Stimulated activated CD4-positive, alpha-beta T cell treated with anti-CD3 and anti-CD28 coated beads, Interleukin-12 subunit alpha, Interleukin-12 subunit beta, amount 100 ng/mL, for 4 hours (primary cell): Measurements from ENCODE around the gene CD244.
"Not testable (repeated sequence)": the region's sequence is repeated elsewhere in the genome, so short reads cannot be mapped to it uniquely, and the experiment has no call there.

ENCODE experiments used
- DNase-seq: peaks from one replicate; pipeline ENCODE4 v3.0.0-alpha.2; 2020

Gene CD244, protein sequence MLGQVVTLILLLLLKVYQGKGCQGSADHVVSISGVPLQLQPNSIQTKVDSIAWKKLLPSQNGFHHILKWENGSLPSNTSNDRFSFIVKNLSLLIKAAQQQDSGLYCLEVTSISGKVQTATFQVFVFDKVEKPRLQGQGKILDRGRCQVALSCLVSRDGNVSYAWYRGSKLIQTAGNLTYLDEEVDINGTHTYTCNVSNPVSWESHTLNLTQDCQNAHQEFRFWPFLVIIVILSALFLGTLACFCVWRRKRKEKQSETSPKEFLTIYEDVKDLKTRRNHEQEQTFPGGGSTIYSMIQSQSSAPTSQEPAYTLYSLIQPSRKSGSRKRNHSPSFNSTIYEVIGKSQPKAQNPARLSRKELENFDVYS

DNA sequence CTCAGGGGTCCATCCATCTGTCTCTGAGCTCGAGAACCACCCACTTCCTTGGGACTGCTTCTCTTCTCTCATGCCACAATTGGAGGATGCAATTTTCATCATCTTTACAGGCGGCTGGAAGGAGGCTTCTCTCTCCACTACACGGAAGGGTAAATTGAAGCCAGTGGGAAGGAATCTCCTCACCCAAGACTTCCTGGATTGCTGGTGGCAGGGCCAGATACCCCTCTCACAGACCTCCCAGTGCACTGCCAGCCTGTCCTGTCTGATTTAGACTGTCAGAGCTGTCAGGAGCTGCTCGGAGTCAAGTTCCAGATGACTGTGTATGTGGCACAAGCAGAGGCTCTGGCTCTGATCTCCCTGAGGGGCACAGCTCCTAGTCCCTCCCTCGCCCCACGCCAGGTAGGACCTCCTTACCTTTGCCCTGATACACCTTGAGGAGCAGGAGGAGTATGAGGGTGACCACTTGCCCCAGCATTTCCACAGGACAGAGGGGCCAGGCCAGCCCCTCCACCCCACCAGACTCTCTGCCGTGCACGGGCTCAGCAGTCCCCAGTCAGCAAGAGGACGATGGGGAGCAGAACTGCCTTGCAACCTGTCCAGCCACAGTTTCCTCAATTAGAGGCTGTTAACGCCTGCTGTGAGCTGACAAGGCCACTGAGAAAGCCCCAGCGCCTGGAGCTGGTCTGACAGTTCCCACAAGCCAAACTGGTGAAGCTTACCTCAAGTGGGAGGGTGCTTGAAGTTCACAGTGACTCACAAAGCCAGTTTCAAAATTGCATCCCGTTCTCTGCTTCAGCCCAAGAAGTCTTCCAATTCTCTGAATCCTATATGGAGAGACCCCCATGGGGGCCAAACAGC, at the start of gene CD244:
Gene CD244 (minus strand): TSS at position 685 of the 858 bp plus-strand sequence. CDS start 210 bp downstream, at position 475.
- DNase-seq: peak; percentile 24

DNA sequence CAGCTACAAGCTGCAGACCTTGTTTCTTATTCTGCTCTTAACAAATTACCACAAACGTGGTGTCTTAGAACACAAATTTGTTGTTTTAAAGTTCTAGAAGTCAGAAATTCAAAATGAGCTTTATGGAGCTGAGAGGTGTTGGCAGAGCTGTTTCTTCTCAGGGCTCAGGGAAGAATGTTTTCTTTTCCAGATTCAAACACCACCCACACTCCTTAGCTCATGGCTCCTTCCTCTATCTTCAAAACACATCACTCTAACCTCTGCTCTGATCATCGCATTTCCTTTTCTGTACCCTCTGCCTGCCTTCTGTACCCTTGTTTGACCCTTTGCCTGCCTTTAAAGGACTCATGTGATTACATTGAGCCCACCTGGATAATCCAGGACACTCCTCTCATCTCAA, 49.2 kb upstream of the CD244 start:
- no peak for DNase-seq

DNA sequence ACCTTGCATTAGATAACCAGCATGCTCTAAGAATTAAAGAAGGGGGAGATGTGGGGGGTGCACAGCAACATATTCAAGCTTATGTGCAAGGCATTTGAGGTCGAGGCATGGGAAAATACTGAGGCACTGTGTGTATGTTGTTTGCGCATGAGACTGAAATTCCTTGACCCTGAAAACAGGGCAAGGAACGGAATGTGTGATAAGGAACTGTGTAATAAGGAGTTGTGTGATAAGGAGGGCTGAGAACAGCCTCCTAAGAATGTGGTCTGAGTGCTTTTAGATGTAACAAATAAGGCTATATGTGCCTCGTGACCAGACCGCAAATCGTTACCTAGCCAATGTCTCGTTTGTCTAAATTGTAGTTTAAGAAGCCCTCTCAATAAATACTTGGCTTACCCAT, 48.8 kb upstream of the CD244 start:
- DNase-seq: no peak

DNA sequence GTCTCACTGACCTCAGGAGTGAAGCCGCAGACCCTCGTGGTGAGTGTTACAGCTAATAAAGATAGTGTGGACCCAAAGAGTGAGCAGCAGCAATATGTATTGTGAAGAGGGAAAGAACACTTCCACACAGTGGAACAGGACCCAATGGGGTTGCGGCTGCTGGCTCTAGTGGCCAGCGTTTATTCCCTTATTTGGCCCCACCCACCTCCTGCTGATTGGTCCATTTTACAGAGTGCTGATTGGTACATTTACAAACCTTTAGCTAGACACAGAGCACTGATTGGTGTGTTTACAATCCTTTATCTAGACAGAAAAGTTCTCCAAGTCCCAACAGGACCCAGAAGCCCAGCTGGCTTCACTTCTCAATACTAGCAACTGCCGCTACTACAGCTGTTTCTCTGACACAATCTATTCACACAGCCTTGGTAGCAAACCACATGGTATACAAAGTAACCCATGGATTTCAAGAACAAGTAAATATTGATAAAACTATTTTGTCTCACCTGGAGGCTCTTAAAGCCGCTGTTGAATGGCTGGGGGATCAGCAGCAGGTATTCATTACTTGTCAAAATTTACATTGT, 47.6 kb upstream of the CD244 start:
- DNase-seq: no peak

DNA sequence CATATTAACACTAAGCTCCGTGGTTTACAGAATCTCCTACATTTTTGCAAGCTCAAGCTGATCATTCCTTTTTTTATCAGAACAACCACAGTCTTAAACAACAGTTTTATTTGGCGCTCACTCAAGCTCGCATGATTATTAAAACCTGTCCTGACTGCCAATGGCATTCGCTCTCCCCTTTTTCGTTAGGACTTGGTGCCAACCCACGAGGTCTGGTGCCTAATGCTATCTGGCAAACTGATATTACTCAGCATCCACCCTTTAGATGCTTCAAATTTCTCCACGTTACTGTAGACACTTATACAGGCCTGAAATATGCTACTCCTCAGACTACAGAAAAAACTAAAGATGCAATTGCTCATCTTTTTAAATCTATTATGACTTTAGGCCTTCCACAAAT, 45.3 kb upstream of the CD244 start:
- DNase-seq: no peak

DNA sequence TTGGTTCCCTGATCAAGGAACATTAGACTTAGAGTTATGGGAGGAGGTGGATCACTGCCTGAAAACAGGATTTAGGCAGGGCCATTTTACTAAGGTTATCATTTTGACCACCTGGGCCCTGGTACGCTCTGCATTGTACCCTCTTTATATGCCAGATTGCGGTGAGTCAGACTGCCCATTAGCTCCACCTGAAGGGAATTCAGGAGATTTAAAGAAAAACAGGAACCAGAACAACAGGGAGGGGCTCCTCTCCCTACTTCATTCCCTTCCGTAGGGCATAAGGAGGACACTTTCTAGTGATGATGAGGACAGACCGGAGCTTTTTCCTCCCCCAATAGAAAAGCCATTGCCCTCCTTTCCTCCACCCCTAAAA, 42.9 kb upstream of the CD244 start:
- DNase-seq: no peak

DNA sequence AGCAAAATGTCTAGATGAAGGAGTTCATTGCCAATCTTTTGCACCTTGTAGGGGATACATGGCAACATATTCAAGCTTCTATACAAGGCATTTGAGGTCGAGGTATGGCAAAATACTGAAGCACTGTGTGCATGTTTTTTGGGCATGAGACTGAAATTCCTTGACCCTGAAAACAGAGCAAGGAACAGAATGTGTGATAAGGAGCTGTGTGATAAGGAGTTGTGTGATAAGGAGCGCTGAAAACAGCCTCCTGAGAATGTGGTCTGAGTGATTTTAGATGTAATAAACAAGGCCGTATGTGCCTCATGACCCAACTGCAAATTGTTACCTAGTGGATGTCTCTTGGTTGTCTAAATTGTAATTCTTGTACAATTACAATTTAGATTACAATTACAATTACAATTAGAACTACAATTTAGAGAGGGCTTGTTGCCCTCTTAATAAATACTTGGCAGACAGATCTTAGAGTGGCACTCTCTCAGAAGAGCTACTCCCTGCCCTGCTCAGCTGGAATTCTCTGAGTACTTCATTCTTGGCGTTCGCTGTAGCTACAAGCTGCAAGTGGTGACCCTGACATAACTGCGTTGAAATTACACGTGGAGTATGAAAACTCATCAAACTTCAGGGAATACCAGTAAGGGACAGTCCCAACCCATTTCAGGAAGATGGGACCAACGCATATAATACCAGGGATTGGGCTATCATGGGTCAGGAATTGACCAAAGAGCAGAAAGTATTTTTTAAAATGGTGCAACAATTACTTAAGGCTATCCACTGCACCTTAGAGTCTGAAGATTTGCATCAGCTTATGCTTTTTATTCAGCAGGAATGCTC, 42.3 kb upstream of the CD244 start:
- no peak for DNase-seq

DNA sequence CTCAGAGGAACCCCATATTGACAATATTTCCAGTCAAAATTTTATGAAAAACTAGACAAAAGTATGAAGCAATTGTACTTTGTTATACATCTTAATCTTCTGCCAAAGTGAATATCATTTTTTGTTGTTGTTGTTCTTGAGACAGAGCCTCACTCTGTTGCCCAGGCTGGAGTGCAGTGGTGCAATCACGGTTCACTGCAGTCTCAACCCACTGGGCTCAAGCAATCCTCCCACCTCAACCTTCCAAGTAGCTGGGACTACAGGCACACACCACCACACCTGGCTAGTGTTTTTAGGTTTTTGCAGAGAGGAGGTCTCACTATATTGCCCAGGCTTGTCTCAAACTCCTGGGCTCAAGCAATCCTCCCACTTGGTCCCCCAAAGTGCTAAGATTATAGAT, 39.6 kb upstream of the CD244 start:
- DNase-seq: not testable (repeated sequence)

DNA sequence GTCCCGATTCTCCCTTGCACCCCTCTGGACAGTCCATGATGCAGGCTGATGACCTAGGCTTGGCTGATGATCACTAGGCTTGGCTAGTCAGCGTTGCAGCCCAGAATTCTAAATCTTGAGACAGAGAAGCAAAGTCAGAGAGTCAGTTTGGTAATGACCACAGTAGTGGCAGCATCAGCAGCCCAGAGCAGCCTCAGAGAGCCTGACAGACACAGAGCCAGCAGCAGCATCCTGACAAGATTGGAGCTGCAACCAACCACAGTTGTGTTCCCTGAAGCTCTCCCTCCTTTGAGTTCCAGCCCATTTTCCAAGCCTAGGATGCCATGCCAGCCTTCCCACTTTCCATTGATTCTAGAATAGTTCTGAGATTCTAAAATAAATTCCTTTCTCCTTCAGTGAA, 39.1 kb upstream of the CD244 start:
- DNase-seq: no peak

DNA sequence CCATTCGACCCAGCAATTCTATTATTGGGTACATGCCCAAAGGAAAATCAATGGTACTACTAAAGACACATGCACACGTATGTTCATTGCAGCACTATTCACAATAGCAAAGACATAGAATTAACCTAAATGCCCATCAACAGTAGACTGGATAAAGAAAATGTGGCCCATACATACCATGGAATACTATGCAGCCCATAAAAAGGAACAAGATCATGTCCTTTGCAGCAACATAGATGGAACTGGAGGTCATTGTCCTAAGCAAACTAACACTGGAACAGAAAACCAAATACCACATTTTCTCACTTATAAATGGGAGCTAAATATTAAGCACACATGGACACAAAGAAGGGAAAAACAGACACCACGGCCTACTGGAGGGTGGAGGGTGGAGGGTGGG, 38.0 kb upstream of the CD244 start:
- not testable (repeated sequence) for DNase-seq

DNA sequence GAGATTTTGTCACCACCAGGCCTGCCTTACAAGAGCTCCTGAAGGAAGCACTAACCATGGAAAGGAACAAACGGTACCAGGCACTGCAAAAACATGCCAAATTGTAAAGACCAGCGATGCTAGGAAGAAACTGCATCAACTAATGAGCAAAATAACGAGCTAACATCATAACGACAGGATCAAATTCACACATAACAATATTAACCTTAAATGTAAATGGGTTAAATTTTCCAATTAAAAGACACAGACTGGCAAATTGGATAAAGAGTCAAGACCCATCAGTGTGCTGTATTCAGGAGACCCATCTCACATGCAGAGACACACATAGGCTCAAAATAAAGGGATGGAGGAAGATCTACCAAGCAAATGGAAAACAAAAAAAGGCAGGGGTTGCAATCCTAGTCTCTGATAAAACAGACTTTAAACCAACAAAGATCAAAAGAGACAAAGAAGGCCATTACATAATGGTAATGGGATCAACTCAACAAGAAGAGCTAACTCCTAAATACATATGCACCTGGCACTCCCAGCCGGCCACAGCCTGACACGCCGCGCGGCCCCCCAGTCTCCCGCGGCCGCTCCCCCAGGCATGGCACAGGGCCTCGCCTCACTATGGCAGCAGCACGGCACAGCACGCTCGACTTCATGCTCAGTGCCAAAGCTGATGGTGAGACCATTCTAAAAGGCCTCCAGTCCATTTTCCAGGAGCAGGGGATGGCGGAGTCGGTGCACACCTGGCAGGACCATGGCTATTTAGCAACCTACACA, 31.9 kb upstream of the CD244 start:
- not testable (repeated sequence) for DNase-seq

DNA sequence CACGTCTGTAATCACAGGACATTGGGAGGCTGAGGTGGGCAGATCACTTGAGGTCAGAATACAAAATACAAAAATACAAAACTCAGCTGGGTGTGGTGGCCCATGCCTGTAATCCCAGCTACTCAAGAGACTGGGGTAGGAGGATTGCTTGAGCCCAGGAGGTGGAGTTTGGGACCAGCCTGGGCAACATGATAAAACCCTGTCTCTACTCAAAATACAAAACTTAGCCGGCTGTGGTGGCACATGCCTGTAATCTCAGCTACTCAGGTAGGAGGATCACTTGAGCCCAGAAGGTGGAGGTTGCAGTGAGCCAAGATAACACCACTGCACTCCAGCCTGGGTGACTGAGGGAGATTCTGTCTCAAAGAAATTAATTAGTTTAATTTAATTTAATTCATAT, 28.8 kb upstream of the CD244 start:
- no peak for DNase-seq

DNA sequence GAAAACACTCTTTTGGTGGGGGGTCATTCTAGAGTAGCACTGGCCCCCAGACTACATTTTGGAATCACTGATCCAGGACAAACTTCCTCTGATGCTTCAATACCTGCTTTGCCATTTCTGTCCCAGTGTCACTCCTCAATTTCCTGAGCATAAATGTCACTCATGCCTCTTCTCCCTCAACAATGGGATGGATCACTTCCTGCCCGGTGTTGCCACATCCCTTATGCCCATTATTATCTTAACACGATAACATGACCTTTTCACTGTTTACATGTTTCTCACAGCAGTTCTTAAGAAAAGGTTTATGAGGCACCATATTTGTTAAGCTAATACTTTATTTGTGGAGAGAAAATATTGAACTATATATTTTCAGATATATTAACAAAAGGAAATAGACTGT, 26.2 kb upstream of the CD244 start:
- DNase-seq: no peak

DNA sequence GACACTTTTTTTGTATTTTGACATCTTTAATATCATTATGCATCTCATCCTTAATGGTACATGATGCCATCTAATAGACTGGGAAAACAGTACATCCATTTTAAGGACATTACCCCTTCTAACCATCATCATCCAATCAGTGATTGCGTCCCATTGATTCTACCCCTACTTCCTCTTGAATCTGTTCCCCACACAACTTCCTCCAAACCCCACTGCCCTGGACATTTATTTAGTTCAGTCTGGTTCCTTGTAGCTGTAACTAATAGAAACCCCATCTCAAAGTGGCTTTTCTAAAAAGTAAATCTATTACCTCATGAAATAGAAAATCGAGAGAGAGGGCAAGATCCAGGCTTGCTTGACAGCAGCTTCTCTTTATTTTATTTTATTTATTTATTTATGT, 24.4 kb upstream of the CD244 start:
- no peak for DNase-seq

DNA sequence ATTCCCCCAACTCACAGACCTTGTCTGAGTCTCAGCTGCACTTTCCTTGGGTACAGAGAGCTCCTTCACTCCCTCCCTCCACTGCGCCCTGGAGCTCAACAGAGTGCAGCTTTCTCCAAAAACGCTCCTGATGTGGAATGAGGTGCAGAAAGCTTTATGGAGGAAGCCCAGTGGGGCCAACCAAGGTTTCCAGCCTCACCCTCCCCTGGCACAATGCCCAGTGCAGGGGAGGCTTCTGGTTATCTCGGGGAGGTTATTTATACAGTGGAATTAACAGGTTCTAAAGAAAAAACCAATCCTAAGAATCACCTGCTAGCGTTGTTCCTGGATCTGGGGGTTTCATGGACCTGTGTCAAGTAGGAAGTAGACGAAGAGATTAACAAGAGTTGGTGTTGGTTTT, 22.4 kb upstream of the CD244 start, which contains the start of gene ITLN1:
Gene ITLN1 (minus strand): TSS at position 139 of the 400 bp plus-strand sequence. CDS start 303 bp downstream, outside the sequence.
- no peak for DNase-seq

DNA sequence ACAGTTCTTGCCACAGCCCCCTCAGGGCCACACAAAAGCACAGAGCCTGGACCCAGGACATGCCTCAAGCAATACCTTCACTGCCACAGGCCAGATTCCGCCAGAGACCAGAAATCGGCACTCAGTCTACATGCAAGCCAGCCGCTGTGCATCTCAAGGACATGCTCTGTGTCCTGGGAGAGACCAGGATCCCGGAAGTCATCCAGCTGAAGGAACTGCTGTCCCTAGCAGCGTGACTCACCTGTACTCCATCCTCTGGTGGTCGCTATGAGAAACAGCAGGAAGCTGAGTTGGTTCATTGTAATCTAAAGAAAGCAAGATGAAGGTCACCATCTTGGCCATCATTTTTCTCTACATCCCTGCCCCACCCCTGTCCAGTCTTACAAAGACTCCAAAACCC, 21.9 kb upstream of the CD244 start:
- DNase-seq: no peak

DNA sequence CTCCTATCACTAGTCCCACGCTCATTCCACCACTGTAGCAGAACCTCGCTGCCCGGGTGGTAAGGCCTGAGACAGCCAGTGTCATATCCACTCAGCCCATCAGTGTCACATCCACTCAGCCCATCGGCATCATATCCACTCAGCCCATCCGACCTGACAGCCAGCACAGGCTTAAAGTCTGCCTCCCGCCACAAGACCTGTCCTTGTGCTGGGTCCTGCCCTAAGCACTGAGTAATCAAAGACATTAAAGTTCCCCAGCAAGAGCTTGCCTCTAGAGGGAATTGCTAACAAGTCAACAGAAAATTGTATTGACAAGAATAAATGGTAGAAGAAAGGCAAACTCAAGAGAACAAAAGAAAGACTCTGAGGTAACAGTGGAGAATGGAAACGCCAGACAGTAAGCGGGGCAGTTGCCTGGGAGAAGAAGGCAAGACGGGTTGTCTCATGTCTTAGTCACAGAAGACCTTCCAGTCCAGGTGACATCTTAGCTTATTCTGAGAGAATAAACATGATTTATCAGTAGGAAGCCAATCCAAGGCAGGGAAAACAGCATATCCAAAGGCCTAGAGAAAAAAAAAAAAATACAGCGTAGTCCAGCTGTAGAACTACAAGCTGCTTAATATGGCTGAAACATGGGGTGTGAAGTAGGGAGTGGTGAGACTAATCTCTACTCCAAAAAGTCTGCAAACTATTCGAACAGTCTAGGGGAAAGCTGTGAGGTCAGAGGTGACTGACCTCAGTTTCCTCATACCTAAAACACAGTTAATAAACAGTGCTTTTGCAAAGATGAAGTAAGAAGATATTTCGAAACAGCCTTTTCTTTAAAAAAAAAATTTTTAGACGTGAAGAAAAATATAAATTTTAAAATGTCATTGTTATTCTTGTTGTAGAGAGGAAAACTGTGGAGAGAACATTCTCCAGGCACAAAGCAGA, 21.2 kb upstream of the CD244 start:
- DNase-seq: no peak

DNA sequence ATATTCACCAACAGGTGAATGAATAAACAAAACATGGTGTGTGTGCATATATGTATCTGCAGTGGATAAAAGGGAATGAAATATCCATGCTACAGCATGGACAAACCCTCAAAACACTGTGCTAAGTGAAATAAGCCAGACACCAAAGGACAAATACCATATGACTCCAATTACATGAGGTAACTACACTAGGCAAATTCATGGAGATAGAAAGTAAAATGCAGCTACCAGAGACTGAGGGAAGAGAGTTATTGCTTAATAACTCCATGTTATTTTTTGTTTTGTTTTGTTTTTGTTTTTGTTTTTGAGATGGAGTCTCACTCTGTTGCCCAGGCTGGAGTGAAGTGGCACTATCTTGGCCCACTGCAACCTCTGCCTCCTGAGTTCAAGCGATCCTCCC, 19.9 kb upstream of the CD244 start:
- no peak for DNase-seq

DNA sequence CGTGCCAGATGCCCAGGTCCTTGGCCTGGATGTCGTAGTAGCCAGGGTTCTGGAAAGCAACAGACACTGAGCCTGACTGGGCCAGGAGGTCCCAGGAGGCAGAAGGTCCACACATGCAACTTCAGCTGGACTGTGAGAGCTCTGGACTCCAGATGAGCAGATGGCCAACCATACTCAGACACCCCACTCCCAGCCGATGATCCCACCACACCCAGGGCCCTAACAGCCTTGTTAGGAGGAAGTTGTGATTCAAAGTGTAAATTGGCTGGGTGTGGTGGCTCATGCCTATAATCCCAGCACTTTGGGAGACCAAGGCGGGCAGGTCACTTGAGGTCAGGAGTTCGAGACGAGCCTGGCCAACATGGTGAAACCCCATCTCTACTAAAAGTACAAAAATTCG, 18.6 kb upstream of the CD244 start:
- DNase-seq: not testable (repeated sequence)

DNA sequence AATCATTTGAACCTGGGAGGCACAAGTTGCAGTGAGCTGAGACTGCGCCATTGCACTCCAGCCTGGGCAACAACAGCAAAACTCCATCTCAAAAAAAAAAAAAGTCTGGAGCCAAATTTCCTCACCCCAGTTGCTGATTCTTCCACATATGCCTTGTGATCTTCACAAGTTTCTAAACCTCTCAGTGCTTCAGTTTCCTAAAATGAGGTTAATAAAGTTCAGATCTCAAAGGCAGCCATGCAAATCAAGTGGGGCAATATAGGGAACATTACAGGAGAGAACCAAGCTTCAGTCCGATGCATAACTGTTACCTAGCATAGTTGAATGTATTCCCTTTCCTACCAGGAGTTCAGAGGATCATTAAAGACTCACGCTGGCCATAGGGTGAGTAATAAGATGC, 17.5 kb upstream of the CD244 start:
- no peak for DNase-seq

DNA sequence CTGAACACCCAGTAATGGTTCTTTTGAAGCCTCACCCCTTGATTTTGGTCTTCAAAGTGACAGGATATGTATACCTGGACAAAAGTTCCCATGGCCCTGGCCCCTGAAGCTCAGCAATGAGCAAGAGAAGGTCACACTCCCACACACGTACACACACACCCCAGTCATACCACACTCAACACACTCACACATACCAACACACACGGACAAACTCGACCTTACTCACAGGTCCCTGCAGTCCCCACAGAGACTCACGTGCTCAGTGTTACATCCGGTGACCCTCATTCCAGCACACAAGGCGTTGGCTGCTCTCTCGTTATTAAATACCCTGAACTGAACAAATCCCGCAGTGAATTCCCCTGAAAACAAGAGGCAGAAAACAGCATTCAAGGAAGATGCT, 16.4 kb upstream of the CD244 start:
- no peak for DNase-seq
